ENCODE results near the gene RWDD1.

The RWDD1 gene, protein sequence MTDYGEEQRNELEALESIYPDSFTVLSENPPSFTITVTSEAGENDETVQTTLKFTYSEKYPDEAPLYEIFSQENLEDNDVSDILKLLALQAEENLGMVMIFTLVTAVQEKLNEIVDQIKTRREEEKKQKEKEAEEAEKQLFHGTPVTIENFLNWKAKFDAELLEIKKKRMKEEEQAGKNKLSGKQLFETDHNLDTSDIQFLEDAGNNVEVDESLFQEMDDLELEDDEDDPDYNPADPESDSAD

GRCh38 chr6:116570856-116571682 lies at the start of gene RWDD1:
TSS of gene RWDD1 (plus strand) at chr6:116571504. CDS start at chr6:116571583, 79 bp downstream.
- DNase-seq (ENCODE audit: low read depth, low spot score) = peak; percentile 98

DNA sequence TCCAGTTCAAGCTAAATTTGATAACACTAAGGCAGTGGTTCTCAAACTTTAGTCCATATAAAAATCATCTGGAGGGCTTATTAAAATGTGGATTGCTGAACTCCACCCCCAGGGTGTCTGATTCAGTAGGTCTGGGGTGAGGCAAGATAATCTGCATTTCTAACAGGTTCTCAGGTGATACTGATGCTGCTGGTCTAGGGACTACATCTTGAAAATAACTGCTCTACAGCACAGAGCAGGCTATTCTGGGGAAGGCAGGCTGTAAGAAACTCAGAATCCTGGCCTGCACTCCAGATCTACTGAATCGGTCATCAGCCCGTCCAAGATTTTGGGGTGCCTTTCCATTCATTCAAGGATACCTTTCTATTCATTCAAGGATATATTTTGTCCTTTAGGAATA lies 48.4 kb upstream of the RWDD1 start:
- no peak for DNase-seq (ENCODE audit: low read depth, low spot score)

GRCh38 chr6:116524236-116524635 lies 47.1 kb upstream of the RWDD1 start:
- DNase-seq (ENCODE audit: low read depth, low spot score) = no peak

- no peak for DNase-seq (ENCODE audit: low read depth, low spot score)
Measured at GRCh38 chr6:116528133-116528532, 43.2 kb upstream of the RWDD1 start.

- no peak for DNase-seq (ENCODE audit: low read depth, low spot score)
Measured at GRCh38 chr6:116528780-116529179, 42.5 kb upstream of the RWDD1 start.

- no peak for DNase-seq (ENCODE audit: low read depth, low spot score)
Measured at GRCh38 chr6:116529466-116530290, 41.6 kb upstream of the RWDD1 start.

DNA sequence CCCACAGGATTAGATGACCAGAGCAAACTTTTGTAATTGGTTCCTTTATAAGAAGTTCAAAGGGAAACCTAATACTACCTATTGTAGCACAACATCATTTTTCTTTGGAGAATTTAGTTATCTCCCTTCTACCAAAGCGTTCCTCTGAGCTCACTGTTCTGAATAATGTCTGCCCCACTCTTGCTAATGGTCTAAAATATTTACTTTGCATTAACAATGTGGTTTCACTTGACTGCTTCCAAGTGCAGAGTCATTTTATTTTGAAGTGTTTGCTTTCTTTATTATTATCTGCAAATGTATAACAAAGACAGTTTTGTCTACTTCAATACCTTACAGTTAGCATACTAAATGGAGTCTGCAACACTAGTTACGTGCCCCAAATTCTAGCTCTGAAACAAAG lies 40.9 kb upstream of the RWDD1 start:
- DNase-seq (ENCODE audit: low read depth, low spot score) = no peak

- no peak for DNase-seq (ENCODE audit: low read depth, low spot score)
Measured at GRCh38 chr6:116531675-116532570, 39.4 kb upstream of the RWDD1 start.

DNA sequence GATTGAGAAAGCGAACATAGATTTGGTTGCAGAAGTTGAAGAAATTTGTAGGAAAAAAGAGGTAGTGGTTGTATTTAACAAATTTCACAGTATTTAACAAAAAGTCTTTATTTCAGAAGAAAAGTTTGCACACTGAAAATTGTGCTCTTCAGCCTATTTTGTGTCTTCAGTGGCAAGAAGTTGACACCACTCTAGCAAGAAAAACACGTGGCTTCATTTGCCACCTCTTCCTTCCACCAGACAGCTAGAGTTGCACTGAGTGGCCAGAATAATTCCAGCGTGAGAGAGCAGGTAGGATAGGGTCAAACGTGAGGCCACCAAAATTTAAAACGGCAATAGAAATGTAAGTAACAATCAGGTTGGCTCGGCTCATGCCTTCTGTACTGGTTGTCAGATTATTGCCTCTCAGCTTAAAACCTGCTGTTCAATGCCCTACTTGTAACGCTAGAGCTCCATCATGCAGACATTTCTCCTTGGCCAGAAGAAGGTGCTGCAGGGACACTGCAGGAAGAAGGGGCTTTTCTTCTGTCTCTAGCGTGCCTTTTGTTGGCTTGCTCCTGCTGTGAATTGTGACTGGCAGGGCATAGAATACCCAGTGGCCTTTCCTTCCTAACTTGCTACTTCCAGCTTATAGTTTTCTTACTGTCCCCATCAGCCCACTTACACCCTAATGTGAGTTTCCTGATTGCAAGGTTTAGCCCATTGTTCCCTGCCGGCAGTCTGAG lies 37.9 kb upstream of the RWDD1 start:
- DNase-seq (ENCODE audit: low read depth, low spot score) = no peak

GRCh38 chr6:116535109-116535508 lies 36.2 kb upstream of the RWDD1 start:
- DNase-seq (ENCODE audit: low read depth, low spot score) = no peak

- DNase-seq (ENCODE audit: low read depth, low spot score) = no peak
Measured at GRCh38 chr6:116536216-116536621, 35.1 kb upstream of the RWDD1 start.

- no peak for DNase-seq (ENCODE audit: low read depth, low spot score)
Measured at GRCh38 chr6:116542426-116542825, 28.9 kb upstream of the RWDD1 start.

- DNase-seq (ENCODE audit: low read depth, low spot score) = no peak
Measured at GRCh38 chr6:116543149-116543548, 28.2 kb upstream of the RWDD1 start.

GRCh38 chr6:116545651-116546050 lies 25.7 kb upstream of the RWDD1 start, which contains the start of gene TRAPPC3L:
TSS of gene TRAPPC3L (minus strand) at chr6:116545684. CDS start at chr6:116545514, 170 bp downstream.
- DNase-seq (ENCODE audit: low read depth, low spot score) = no peak

GRCh38 chr6:116547358-116547757 lies 23.9 kb upstream of the RWDD1 start:
- DNase-seq (ENCODE audit: low read depth, low spot score) = no peak

- no peak for DNase-seq (ENCODE audit: low read depth, low spot score)
Measured at GRCh38 chr6:116550796-116551195, 20.5 kb upstream of the RWDD1 start.

- no peak for DNase-seq (ENCODE audit: low read depth, low spot score)
Measured at GRCh38 chr6:116553451-116553850, 17.9 kb upstream of the RWDD1 start, which contains the start of gene CALHM4. TSS of gene CALHM4 (plus strand) at chr6:116553751. CDS start at chr6:116553794, 43 bp downstream.

DNA sequence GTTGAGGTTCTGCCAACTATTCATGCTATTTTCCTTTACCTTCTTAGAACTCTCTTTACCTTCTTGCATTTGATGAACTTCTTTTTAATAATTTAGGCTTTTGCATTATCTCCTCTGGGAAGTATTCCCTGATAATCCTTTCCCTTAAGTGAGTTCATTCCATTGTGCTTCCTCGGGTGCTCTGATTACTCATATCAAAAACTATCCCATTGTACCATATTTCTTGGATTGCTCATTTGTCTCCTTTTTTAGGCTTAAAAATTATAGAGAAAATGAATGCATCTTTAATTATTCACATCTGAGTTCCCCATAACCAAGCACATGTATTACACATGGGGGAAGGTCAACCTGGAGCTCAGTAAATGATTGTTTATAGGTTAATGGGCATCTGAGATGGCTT lies 15.2 kb upstream of the RWDD1 start:
- no peak for DNase-seq (ENCODE audit: low read depth, low spot score)

DNA sequence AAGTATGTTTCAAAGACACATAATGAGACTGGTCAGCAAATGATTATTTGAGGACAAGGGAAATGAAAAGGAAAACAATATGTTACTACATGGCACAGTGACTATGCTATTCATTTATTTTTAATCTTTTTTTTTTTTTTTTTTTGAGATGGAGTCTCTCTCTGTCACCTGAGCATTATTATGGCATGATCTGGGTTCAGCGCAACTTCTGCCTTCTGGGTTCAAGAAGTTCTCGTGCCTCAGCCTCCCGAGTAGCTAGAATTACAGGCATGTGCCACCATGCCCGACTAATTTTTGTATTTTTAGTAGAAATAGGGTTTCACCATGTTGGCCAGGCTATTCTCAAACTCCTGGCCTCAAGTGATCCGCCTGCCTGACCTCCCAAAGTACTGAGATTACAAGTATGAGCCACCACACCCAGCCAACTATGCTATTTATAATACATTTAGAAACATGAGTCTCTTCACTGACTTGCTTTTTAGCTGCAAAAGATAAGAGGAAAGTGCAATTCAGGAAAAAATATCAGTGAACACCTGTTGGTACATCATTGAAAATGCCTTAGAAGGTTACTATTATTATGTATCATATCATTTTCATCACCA lies 14.4 kb upstream of the RWDD1 start:
- DNase-seq (ENCODE audit: low read depth, low spot score) = no peak

- DNase-seq (ENCODE audit: low read depth, low spot score) = no peak
Measured at GRCh38 chr6:116557893-116558292, 13.4 kb upstream of the RWDD1 start.
